Activated T-cell treated with anti-CD3 and anti-CD28 coated beads, Interleukin-2, amount 50 U/mL, for 24 hours (primary cell): ENCODE measurements around the gene IGLL5.

Source experiments
- DNase-seq: peaks from one replicate; pipeline ENCODE4 v3.0.0-alpha.2; 2020
- H3K27ac Mint-ChIP-seq: 2 replicates; pipeline ENCODE4 v1.8.0; 2020; ENCODE audit warnings: mild to moderate bottlenecking, mixed read lengths
- H3K27me3 Mint-ChIP-seq: 2 replicates; pipeline ENCODE4 v1.8.0; 2020; ENCODE audit warnings: mixed read lengths
- H3K36me3 Mint-ChIP-seq: 2 replicates; pipeline ENCODE4 v1.8.0; 2020; ENCODE audit warnings: low read depth, mixed read lengths
- H3K4me1 Mint-ChIP-seq: 2 replicates; pipeline ENCODE4 v1.8.0; 2020; ENCODE audit warnings: low read depth, mixed read lengths
- H3K4me3 Mint-ChIP-seq: 2 replicates; pipeline ENCODE4 v1.8.0; 2020; ENCODE audit warnings: mild to moderate bottlenecking, moderate library complexity, mixed read lengths
- H3K9me3 Mint-ChIP-seq: 2 replicates; pipeline ENCODE4 v1.8.0; 2020; ENCODE audit warnings: mixed read lengths

The IGLL5 gene

GRCh38 chr22:22927888-22928665 lies 40.5 kb downstream of the IGLL5 start:
- Mint-ChIP-seq H3K36me3 (no peaks in the 10 kb centered on the region), H3K27me3 (no peaks in the 10 kb centered on the region), H3K27ac (no peak overlapping the region), H3K9me3 (no peaks in the 10 kb centered on the region), H3K4me3 (no peak overlapping the region), H3K4me1 (peaks cover 17% of the 10 kb centered on the region)
- DNase-seq = no peak

GRCh38 chr22:22928666-22929380 lies 41.2 kb downstream of the IGLL5 start:
- Mint-ChIP-seq H3K4me3 (no peak overlapping the region), H3K27ac (no peak overlapping the region), H3K4me1 (peaks cover 17% of the 10 kb centered on the region), H3K9me3 (no peaks in the 10 kb centered on the region), H3K27me3 (no peaks in the 10 kb centered on the region), H3K36me3 (no peaks in the 10 kb centered on the region)
- DNase-seq = peak; percentile 48

GRCh38 chr22:22929381-22930221 lies 42.0 kb downstream of the IGLL5 start:
- Mint-ChIP-seq H3K27ac (no peak overlapping the region), H3K36me3 (no peaks in the 10 kb centered on the region), H3K4me1 (peaks cover 17% of the 10 kb centered on the region), H3K4me3 (no peak overlapping the region), H3K27me3 (no peaks in the 10 kb centered on the region), H3K9me3 (no peaks in the 10 kb centered on the region)
- no peak for DNase-seq

GRCh38 chr22:22930222-22930497 lies 42.5 kb downstream of the IGLL5 start:
- H3K4me1 Mint-ChIP-seq = peaks cover 21% of the 10 kb centered on the region
- no peaks in the 10 kb centered on the region for H3K36me3 Mint-ChIP-seq
- no peaks in the 10 kb centered on the region for H3K9me3 Mint-ChIP-seq
- no peaks in the 10 kb centered on the region for H3K27me3 Mint-ChIP-seq
- no peak for DNase-seq
- H3K27ac Mint-ChIP-seq = no peak overlapping the region
- H3K4me3 Mint-ChIP-seq = no peak overlapping the region

GRCh38 chr22:22930571-22931556 lies 43.2 kb downstream of the IGLL5 start:
- no peaks in the 10 kb centered on the region for H3K9me3 Mint-ChIP-seq
- no peak overlapping the region for H3K27ac Mint-ChIP-seq
- no peak for DNase-seq
- no peaks in the 10 kb centered on the region for H3K27me3 Mint-ChIP-seq
- H3K4me3 Mint-ChIP-seq = no peak overlapping the region
- peaks cover 26% of the 10 kb centered on the region for H3K4me1 Mint-ChIP-seq
- no peaks in the 10 kb centered on the region for H3K36me3 Mint-ChIP-seq

- Mint-ChIP-seq H3K36me3 (no peaks in the 10 kb centered on the region), H3K9me3 (no peaks in the 10 kb centered on the region), H3K4me3 (no peak overlapping the region), H3K27ac (no peak overlapping the region), H3K4me1 (peaks cover 28% of the 10 kb centered on the region), H3K27me3 (no peaks in the 10 kb centered on the region)
- no peak for DNase-seq
These were observed 44.1 kb downstream of the IGLL5 start for GRCh38 chr22:22931557-22932270.

- Mint-ChIP-seq H3K4me3 (no peak overlapping the region), H3K4me1 (peaks cover 27% of the 10 kb centered on the region), H3K27me3 (no peaks in the 10 kb centered on the region), H3K9me3 (no peaks in the 10 kb centered on the region), H3K36me3 (no peaks in the 10 kb centered on the region), H3K27ac (no peak overlapping the region)
- no peak for DNase-seq
These were observed 44.9 kb downstream of the IGLL5 start for GRCh38 chr22:22932512-22932941.

- no peaks in the 10 kb centered on the region for H3K36me3 Mint-ChIP-seq
- H3K4me3 Mint-ChIP-seq = no peak overlapping the region
- no peaks in the 10 kb centered on the region for H3K9me3 Mint-ChIP-seq
- no peak overlapping the region for H3K27ac Mint-ChIP-seq
- no peaks in the 10 kb centered on the region for H3K27me3 Mint-ChIP-seq
- no peak for DNase-seq
- H3K4me1 Mint-ChIP-seq = peaks cover 24% of the 10 kb centered on the region
These were observed 45.6 kb downstream of the IGLL5 start for GRCh38 chr22:22933100-22933806.

- Mint-ChIP-seq H3K9me3 (no peaks in the 10 kb centered on the region), H3K4me1 (peaks cover 17% of the 10 kb centered on the region), H3K36me3 (no peaks in the 10 kb centered on the region), H3K4me3 (no peak overlapping the region), H3K27me3 (no peaks in the 10 kb centered on the region), H3K27ac (no peak overlapping the region)
- DNase-seq = no peak
These were observed 46.4 kb downstream of the IGLL5 start for GRCh38 chr22:22933807-22934542.

GRCh38 chr22:22934543-22935055 lies 47.0 kb downstream of the IGLL5 start:
- no peaks in the 10 kb centered on the region for H3K27me3 Mint-ChIP-seq
- no peak overlapping the region for H3K27ac Mint-ChIP-seq
- H3K9me3 Mint-ChIP-seq = no peaks in the 10 kb centered on the region
- no peak overlapping the region for H3K4me3 Mint-ChIP-seq
- peaks cover 11% of the 10 kb centered on the region for H3K4me1 Mint-ChIP-seq
- DNase-seq = no peak
- H3K36me3 Mint-ChIP-seq = no peaks in the 10 kb centered on the region

GRCh38 chr22:22935056-22935545 lies 47.5 kb downstream of the IGLL5 start:
- no peak for DNase-seq
- Mint-ChIP-seq H3K9me3 (no peaks in the 10 kb centered on the region), H3K4me3 (no peak overlapping the region), H3K27ac (no peak overlapping the region), H3K36me3 (no peaks in the 10 kb centered on the region), H3K4me1 (peaks cover 11% of the 10 kb centered on the region), H3K27me3 (no peaks in the 10 kb centered on the region)

- Mint-ChIP-seq H3K4me3 (no peak overlapping the region), H3K27me3 (no peaks in the 10 kb centered on the region), H3K9me3 (no peaks in the 10 kb centered on the region), H3K36me3 (no peaks in the 10 kb centered on the region), H3K4me1 (peaks cover 11% of the 10 kb centered on the region), H3K27ac (no peak overlapping the region)
- DNase-seq = no peak
These were observed 48.0 kb downstream of the IGLL5 start for GRCh38 chr22:22935546-22936157.
